D721Med (cell line): ENCODE data around the gene LEKR1.

ENCODE experiments used
- DNase-seq: peaks from one replicate; pipeline ENCODE4 v3.0.0; 2011; ENCODE audit warnings: low spot score; ENCODE audit not compliant: insufficient read length
- FAIRE-seq: peaks from 2 replicates; lab custom pipeline; 2011; peaks lifted over from hg19 to GRCh38; lab: Jason Lieb, UNC
- CTCF ChIP-seq: IDR thresholded peaks from 2 replicates; pipeline ENCODE4 v1.5.1; 2012; ENCODE audit warnings: mild to moderate bottlenecking, control low read depth; ENCODE audit not compliant: insufficient read depth; ENCODE audit errors: missing control alignments

Gene LEKR1

DNA sequence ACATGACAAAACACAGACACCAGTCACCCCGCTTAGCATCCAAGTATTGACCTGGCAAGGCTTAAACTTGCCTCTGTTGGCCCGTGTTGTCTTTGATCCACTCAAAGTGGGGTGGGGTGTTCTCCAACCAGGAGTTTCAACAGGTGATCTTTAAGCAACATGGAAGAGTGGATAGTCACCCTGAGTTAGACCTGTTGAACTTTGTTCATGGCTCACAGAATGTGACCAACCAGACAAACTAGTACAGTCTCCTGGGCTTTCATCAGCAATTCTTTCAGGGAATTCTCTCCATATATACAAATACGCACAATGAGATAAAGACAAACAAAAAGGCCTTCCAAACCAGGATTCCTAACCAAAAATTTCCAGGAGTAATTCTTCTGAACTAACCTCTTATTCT lies 11.9 kb downstream of the LEKR1 start:
- DNase-seq: no peak
- TF ChIP-seq CTCF: no peak
- no peak for FAIRE-seq

DNA sequence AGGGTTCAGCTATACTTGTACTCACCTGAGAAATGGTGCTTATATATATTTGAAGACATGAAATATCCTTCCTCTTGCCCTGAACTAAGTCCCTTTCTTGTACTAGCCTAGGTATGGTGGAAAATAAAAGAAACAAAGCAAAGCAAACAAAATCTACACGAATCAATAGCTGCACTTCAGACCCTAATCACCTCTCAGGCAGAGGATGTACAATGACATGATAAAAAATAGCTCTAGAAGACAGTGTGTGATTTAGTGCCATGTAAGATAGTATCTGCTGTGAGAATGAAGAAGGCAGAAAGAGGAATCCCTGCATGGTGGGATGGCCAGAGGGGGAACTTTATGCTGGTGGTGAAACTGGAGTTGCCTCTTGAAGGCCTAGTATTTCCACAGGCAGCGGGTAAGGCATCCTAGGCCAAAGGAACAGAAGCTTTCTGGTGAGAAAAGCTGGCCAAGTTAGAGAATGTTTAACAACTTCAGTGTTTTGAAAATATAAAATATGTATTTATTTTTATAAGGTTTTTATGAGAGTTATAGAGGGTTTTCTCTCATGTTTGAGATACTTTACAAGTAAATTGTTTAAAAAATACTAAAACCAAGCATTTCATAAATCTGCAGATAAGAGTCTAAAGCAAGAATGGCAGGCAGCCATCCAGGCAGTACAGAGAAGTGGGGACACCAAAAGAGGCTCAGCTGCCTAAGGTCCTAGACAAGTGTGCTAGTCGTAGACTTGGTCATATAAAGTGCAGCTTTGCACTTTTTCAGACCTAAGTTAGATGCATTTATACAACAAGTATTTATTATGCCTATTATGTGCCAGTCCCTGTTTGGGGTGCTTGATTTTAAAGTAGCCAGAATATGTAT lies 14.9 kb downstream of the LEKR1 start:
- FAIRE-seq (no peak), DNase-seq (no peak)
- TF ChIP-seq CTCF: no peak

DNA sequence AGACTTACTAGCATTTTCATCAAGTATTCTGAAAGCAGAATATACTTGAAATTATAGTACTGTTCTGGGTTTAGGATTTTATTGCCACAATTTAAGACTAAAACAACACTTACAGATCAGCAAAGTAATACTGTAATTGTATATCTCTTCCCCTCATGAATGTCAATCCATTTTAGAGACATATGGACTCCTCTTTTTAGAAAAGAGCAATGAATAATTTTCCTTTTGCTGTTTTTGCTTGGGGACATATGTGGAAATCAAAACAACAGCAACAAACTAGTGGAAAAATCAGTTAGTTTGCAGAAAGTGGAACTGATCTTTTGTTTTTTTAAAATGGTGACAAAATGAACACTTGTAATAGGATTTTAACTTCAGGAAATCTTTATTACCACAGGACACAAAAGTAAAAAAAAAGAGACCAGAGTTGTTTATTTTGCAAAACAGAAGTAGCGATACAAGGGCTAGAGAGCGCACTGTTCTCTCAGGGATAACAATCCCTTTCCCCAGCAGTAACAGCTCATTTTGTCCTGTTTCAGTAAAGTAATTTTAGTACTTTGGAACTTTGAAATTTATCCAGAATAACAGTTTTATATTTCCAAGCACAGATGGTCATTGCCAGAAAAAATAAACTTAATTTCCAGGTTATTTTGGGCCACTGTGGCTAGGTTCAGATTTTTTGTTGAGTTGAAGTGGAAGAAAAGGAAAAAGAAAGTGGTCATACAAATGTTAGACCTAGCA lies 17.1 kb downstream of the LEKR1 start:
- no peak for TF ChIP-seq CTCF
- DNase-seq (no peak), FAIRE-seq (no peak)

- no peak for TF ChIP-seq CTCF
- FAIRE-seq: no peak
- no peak for DNase-seq
Measured at GRCh38 chr3:156847752-156848448, 21.7 kb downstream of the LEKR1 start.

- no peak for TF ChIP-seq CTCF
- DNase-seq: no peak
- FAIRE-seq: no peak
Measured at GRCh38 chr3:156859578-156859977, 33.4 kb downstream of the LEKR1 start.

DNA sequence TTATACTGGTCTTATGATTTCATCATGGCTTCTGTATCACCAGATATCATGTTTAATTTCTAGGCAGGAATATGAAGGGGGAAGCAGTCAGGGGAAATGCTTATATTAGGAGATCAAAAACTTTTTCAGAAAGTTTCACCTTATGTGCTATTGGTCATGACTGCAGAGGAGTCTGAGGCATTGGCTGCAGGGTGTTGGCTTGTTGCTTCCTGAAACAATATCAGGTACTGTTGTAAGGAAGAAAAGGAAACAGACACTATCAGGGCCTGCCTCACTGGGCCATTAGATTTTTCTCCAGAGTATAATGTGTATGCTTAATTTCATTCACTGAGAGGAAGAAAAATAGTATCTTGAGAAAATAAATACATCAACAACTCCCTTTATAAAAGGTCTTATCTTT lies 34.7 kb downstream of the LEKR1 start:
- FAIRE-seq (no peak), DNase-seq (no peak)
- no peak for TF ChIP-seq CTCF
